SK-N-SH (cell line): ENCODE measurements around the gene RASSF8. TPM values are rescaled to one million over a fixed set of nuclear protein-coding genes. Genes with fewer than 3 reads are reported as not detected.

ENCODE experiments used
- CTCF ChIA-PET: fragments of 300-600, 350-600 bp; formaldehyde crosslinking; extraction: SDS; loops from one replicate; lab custom pipeline; 2021; lab: Yijun Ruan, JAX
- POLR2A ChIA-PET: fragments of 350-600 bp; sonication (Branson Sonifier 250); formaldehyde crosslinking; extraction: SDS; loops from one replicate; lab custom pipeline; 2020; ENCODE audit warnings: antibody characterized with exemption, inconsistent platforms; lab: Yijun Ruan, JAX
- DNase-seq: peaks from one replicate; pipeline ENCODE4 v3.0.0; 2012
- H2AFZ ChIP-seq: fragments of 200-600 bp; sonication (generic); 2 replicates; pipeline ENCODE4 v1.8.1; 2016; ENCODE audit warnings: antibody characterized with exemption, mild to moderate bottlenecking, low read depth
- H3F3A ChIP-seq: fragments of 200-600 bp; sonication (generic); replicated peaks from 2 replicates; pipeline ENCODE3; 2016; ENCODE audit warnings: antibody characterized with exemption, mild to moderate bottlenecking; ENCODE audit not compliant: insufficient read depth
- H3K27ac ChIP-seq, 2 experiments: fragments of 200-500 bp in 1 of 2; fragments of 200-600 bp in 1 of 2; sonication (Bioruptor generic) in 1 of 2; sonication (generic), shearing (Covaris generic) in 1 of 2; 2 replicates each; pipeline versions ENCODE4 v1.5.1 to v1.6.1; 2014 to 2016; ENCODE audit warnings: low read depth in 2 of 2, inconsistent platforms in 1 of 2, low read length in 1 of 2, mild to moderate bottlenecking in 1 of 2, mixed read lengths in 1 of 2
- H3K27me3 ChIP-seq: fragments of 200-600 bp; sonication (generic), shearing (Covaris generic); 2 replicates; pipeline ENCODE4 v1.6.1; 2016; ENCODE audit warnings: mixed run types; ENCODE audit not compliant: insufficient read depth
- H3K36me3 ChIP-seq, 2 experiments: fragments of 200-500 bp in 1 of 2; fragments of 200-600 bp in 1 of 2; sonication (Bioruptor generic) in 1 of 2; sonication (generic) in 1 of 2; replicated peaks in 1 of 2; 2 replicates each; pipeline versions ENCODE3 to v1.5.1; 2014 to 2016; ENCODE audit warnings: low read length in 1 of 2, mild to moderate bottlenecking in 1 of 2; ENCODE audit not compliant: insufficient read depth in 2 of 2, control insufficient read depth in 1 of 2
- H3K4me1 ChIP-seq, 2 experiments: fragments of 200-500 bp in 1 of 2; fragments of 200-600 bp in 1 of 2; sonication (Bioruptor generic) in 1 of 2; sonication (generic), shearing (Covaris generic) in 1 of 2; 2 replicates each; pipeline versions ENCODE4 v1.5.1 to v1.6.1; 2014 to 2016; ENCODE audit warnings: low read depth in 1 of 2, low read length in 1 of 2, mixed run types in 1 of 2; ENCODE audit not compliant: insufficient read depth in 2 of 2, control insufficient read depth in 1 of 2
- H3K4me2 ChIP-seq: fragments of 200-600 bp; sonication (generic), shearing (Covaris generic); 2 replicates; pipeline ENCODE4 v1.6.1; 2017; ENCODE audit warnings: mixed run types
- H3K4me3 ChIP-seq, 2 experiments: fragments of 200-500 bp in 1 of 2; fragments of 200-600 bp in 1 of 2; sonication (Bioruptor generic) in 1 of 2; sonication (generic), shearing (Covaris generic) in 1 of 2; 2 replicates each; pipeline versions ENCODE4 v1.5.1 to v1.8.1; 2014 to 2016; ENCODE audit warnings: low read depth in 2 of 2, inconsistent platforms in 1 of 2, low read length in 1 of 2, mild to moderate bottlenecking in 1 of 2, mixed read lengths in 1 of 2, moderate library complexity in 1 of 2
- H3K79me2 ChIP-seq: fragments of 200-600 bp; sonication (generic); 2 replicates; pipeline ENCODE4 v1.8.1; 2017; ENCODE audit warnings: mild to moderate bottlenecking; ENCODE audit not compliant: insufficient read depth
- H3K9ac ChIP-seq: fragments of 200-600 bp; sonication (generic); 2 replicates; pipeline ENCODE4 v1.6.1; 2017; ENCODE audit warnings: mixed run types
- H3K9me2 ChIP-seq: fragments of 200-600 bp; sonication (generic); 2 replicates; pipeline ENCODE4 v1.6.1; 2017; ENCODE audit warnings: mixed run types
- H3K9me3 ChIP-seq: fragments of 200-600 bp; sonication (generic); 2 replicates; pipeline ENCODE4 v1.6.1; 2017; ENCODE audit warnings: mixed run types, mild to moderate bottlenecking, moderate library complexity
- H4K20me1 ChIP-seq: fragments of 200-600 bp; sonication (generic); 2 replicates; pipeline ENCODE4 v1.6.1; 2017; ENCODE audit warnings: mild to moderate bottlenecking, mixed run types; ENCODE audit not compliant: insufficient read depth
- CTCF ChIP-seq: fragments of 200-600 bp; sonication (generic); IDR thresholded peaks from 2 replicates; pipeline ENCODE4 v1.6.1; 2017; ENCODE audit warnings: antibody characterized with exemption, mild to moderate bottlenecking, moderate library complexity
- ELF1 ChIP-seq: IDR thresholded peaks from 2 replicates; pipeline ENCODE4 v1.4.0; 2012
- EZH2phosphoT487 ChIP-seq: fragments of 200-600 bp; sonication (generic); IDR thresholded peaks from 2 replicates; pipeline ENCODE4 v1.6.1; 2017; ENCODE audit warnings: low read depth, mixed run types, mild to moderate bottlenecking, antibody characterized with exemption, moderate library complexity, borderline replicate concordance
- FOSL2 ChIP-seq: IDR thresholded peaks from 2 replicates; pipeline ENCODE4 v1.4.0; 2012; ENCODE audit warnings: low read depth, mild to moderate bottlenecking, moderate library complexity, borderline replicate concordance
- GABPA ChIP-seq: IDR thresholded peaks from 2 replicates; pipeline ENCODE4 v1.4.0; 2012; ENCODE audit warnings: low read depth, mild to moderate bottlenecking
- GATA2 ChIP-seq: sonication (generic); formaldehyde crosslinking; IDR thresholded peaks from 2 replicates; pipeline ENCODE4 v1.5.0; 2020; ENCODE audit warnings: mild to moderate bottlenecking, missing genetic modification reagents
- MXI1 ChIP-seq: IDR thresholded peaks from 2 replicates; pipeline ENCODE4 v1.6.1; 2012; ENCODE audit warnings: mild to moderate bottlenecking, low read depth, low read length, improper control_type of control experiment
- NFIC ChIP-seq: IDR thresholded peaks from 2 replicates; pipeline ENCODE4 v1.4.0; 2012; ENCODE audit warnings: borderline replicate concordance
- NRF1 ChIP-seq: IDR thresholded peaks from 2 replicates; pipeline ENCODE4 v1.6.1; 2012; ENCODE audit warnings: low read depth, mild to moderate bottlenecking, low read length
- RCOR1 ChIP-seq: fragments of 150-350 bp; IDR thresholded peaks from 2 replicates; pipeline ENCODE4 v1.6.1; 2017; ENCODE audit warnings: antibody characterized with exemption, low read length
- REST ChIP-seq: IDR thresholded peaks from 2 replicates; pipeline ENCODE4 v1.6.1; 2012; ENCODE audit warnings: mild to moderate bottlenecking, low read depth, low read length, moderate library complexity
- RFX5 ChIP-seq: IDR thresholded peaks from 2 replicates; pipeline ENCODE4 v1.6.1; 2012; ENCODE audit warnings: mild to moderate bottlenecking, improper control_type of control experiment, low read length
- TCF12 ChIP-seq: IDR thresholded peaks from 2 replicates; pipeline ENCODE4 v1.4.0; 2012
- TEAD4 ChIP-seq: IDR thresholded peaks from 2 replicates; pipeline ENCODE4 v1.4.0; 2012; ENCODE audit warnings: mild to moderate bottlenecking, borderline replicate concordance; ENCODE audit not compliant: insufficient read depth
- USF2 ChIP-seq: fragments of 150-350 bp; IDR thresholded peaks from 2 replicates; pipeline ENCODE4 v1.6.1; 2017; ENCODE audit warnings: antibody characterized with exemption, low read length, low read depth, borderline replicate concordance
- YY1 ChIP-seq: IDR thresholded peaks from 2 replicates; pipeline ENCODE4 v1.4.0; 2012; ENCODE audit warnings: low read depth, mild to moderate bottlenecking
- WGBS: methylation state at CpG from one replicate; pipeline ENCODE4 v1.1.6; 2017; ENCODE audit warnings: low lambda C conversion rate; 5-methylcytosine and 5-hydroxymethylcytosine counted together
- polyA plus RNA-seq, 3 experiments: library from polyadenylated mRNA; depleted of rRNA; stranded (reverse); fragments of >200 nt; gene quantifications; 2 replicates each; pipeline ENCODE4 v1.2.3, GENCODE V29; 2012
- TF ChIP-seq, protein P1 (sequence below): IDR thresholded peaks from 2 replicates; pipeline ENCODE4 v1.4.0; 2012; ENCODE audit warnings: low read depth, borderline replicate concordance
- TF ChIP-seq, protein P2 (sequence below): IDR thresholded peaks from 2 replicates; pipeline ENCODE4; 2012

RASSF8 gene
- polyA plus RNA-seq, 1 of the 3 experiments (the other 2 are of a cell fraction): 15.3 TPM

DNA sequence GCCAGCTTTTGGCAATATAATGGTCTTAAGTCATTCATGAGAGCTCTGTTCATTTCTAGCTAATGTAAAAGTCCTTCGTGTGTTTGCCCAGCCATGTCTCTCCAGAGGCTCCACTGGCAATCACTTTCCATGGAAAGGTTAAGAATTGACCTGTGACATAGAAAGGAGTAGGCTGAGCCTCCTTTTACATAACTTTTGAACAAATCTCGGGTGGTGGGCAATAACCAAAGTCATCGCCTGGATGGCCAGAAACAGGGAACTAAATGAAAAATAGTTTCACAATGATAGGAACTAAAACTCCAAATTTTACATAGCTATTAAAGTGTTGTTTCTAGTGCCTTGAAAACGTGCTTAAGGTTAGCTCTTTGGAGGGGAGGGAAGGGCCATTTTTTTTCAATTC, 159.8 kb downstream of the RASSF8 start:
- Histone ChIP-seq H3K9me2 (no peaks in the 10 kb centered on the region), H3K4me2 (no peak overlapping the region), H2AFZ (no peak overlapping the region), H3K4me1 (peaks cover 4 to 14% of the 10 kb centered on the region in 2 experiments; a peak in 3 of 4 replicates), H3K27ac (no peak overlapping the region), H3K79me2 (peaks cover 12% of the 10 kb centered on the region; the same call in 1 of the 2 replicates), H4K20me1 (no peaks in the 10 kb centered on the region), H3F3A (peaks cover 16% of the 10 kb centered on the region), H3K9ac (no peak overlapping the region), H3K36me3 (no peaks in the 10 kb centered on the region), H3K27me3 (no peaks in the 10 kb centered on the region), H3K4me3 (no peak overlapping the region), H3K9me3 (no peaks in the 10 kb centered on the region)
- POLR2A ChIA-PET: no interaction called here
- no peak for DNase-seq
- TF ChIP-seq GATA2 (CRISPR knock-in tag) (no peak), ELF1 (no peak), NRF1 (no peak), MXI1 (no peak), RCOR1 (no peak), TCF12 (no peak), RFX5 (no peak), GABPA (no peak), YY1 (no peak), FOSL2 (no peak), USF2 (no peak), EZH2phosphoT487 (no peak), NFIC (no peak), REST (no peak), CTCF (no peak), TEAD4 (no peak)
- TF ChIP-seq, protein P1, sequence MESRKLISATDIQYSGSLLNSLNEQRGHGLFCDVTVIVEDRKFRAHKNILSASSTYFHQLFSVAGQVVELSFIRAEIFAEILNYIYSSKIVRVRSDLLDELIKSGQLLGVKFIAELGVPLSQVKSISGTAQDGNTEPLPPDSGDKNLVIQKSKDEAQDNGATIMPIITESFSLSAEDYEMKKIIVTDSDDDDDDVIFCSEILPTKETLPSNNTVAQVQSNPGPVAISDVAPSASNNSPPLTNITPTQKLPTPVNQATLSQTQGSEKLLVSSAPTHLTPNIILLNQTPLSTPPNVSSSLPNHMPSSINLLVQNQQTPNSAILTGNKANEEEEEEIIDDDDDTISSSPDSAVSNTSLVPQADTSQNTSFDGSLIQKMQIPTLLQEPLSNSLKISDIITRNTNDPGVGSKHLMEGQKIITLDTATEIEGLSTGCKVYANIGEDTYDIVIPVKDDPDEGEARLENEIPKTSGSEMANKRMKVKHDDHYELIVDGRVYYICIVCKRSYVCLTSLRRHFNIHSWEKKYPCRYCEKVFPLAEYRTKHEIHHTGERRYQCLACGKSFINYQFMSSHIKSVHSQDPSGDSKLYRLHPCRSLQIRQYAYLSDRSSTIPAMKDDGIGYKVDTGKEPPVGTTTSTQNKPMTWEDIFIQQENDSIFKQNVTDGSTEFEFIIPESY: no peak
- TF ChIP-seq, protein P2, sequence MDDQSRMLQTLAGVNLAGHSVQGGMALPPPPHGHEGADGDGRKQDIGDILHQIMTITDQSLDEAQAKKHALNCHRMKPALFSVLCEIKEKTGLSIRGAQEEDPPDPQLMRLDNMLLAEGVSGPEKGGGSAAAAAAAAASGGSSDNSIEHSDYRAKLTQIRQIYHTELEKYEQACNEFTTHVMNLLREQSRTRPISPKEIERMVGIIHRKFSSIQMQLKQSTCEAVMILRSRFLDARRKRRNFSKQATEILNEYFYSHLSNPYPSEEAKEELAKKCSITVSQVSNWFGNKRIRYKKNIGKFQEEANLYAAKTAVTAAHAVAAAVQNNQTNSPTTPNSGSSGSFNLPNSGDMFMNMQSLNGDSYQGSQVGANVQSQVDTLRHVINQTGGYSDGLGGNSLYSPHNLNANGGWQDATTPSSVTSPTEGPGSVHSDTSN: no peak
- CTCF ChIA-PET: interaction anchor here (0.7 to 10.1 kb wide), 13 partner anchors 20 to 760 kb away, joined by 3 to 64 read pairs (median 4); no protein-coding TSS in a partner anchor
- WGBS: 88% methylated on average over 4 of the region's 4 CpGs
